RWPE1 (cell line): ENCODE measurements around the gene HMGCS2.
A peak's percentile ranks its signal among the peaks of the same experiment; 100 is the strongest.

ENCODE experiments used
- CTCF ChIA-PET: fragments of 350-600 bp; sonication (Branson Sonifier 250); formaldehyde crosslinking; extraction: SDS; loops from one replicate; lab custom pipeline; 2021; lab: Yijun Ruan, JAX
- POLR2A ChIA-PET: fragments of 400-600 bp; formaldehyde crosslinking; extraction: SDS; loops from one replicate; lab custom pipeline; 2020; ENCODE audit warnings: antibody characterized with exemption; ENCODE audit not compliant: low non-redundant PET; lab: Yijun Ruan, JAX
- DNase-seq: peaks from one replicate; pipeline ENCODE4 v3.0.0; 2012; ENCODE audit warnings: low spot score
- H3K27ac ChIP-seq: fragments of 450-650 bp; 2 replicates; pipeline ENCODE4 v1.5.1; 2017
- TF ChIP-seq, protein P1 (sequence below): fragments of 450-650 bp; conservative IDR thresholded peaks from 2 replicates; pipeline ENCODE4 v1.5.1; 2017; ENCODE audit warnings: low read depth, mild to moderate bottlenecking

The HMGCS2 gene

DNA sequence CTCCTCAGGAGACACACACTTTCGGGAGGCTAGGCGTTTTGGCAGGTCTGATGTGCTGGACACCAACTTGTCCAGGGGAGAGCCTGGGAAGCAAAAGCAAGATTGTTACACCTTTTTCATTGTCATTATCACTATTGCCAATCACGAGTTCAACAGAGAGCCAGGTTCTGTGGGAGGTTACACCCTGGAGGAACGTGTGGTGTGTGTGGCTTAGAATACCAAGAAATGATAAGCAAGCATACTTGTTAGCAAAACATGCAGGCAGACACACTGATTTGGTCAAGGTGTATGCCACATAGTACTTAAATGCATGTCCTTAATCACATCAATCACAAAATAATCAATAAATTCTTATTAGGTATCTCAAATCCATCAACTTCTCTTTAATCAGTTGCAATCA lies 16.1 kb downstream of the HMGCS2 start:
- POLR2A ChIA-PET = no interaction called here
- TF ChIP-seq, protein P1, sequence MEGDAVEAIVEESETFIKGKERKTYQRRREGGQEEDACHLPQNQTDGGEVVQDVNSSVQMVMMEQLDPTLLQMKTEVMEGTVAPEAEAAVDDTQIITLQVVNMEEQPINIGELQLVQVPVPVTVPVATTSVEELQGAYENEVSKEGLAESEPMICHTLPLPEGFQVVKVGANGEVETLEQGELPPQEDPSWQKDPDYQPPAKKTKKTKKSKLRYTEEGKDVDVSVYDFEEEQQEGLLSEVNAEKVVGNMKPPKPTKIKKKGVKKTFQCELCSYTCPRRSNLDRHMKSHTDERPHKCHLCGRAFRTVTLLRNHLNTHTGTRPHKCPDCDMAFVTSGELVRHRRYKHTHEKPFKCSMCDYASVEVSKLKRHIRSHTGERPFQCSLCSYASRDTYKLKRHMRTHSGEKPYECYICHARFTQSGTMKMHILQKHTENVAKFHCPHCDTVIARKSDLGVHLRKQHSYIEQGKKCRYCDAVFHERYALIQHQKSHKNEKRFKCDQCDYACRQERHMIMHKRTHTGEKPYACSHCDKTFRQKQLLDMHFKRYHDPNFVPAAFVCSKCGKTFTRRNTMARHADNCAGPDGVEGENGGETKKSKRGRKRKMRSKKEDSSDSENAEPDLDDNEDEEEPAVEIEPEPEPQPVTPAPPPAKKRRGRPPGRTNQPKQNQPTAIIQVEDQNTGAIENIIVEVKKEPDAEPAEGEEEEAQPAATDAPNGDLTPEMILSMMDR = no peak
- CTCF ChIA-PET = no interaction called here
- no peak overlapping the region for H3K27ac ChIP-seq
- no peak for DNase-seq

DNA sequence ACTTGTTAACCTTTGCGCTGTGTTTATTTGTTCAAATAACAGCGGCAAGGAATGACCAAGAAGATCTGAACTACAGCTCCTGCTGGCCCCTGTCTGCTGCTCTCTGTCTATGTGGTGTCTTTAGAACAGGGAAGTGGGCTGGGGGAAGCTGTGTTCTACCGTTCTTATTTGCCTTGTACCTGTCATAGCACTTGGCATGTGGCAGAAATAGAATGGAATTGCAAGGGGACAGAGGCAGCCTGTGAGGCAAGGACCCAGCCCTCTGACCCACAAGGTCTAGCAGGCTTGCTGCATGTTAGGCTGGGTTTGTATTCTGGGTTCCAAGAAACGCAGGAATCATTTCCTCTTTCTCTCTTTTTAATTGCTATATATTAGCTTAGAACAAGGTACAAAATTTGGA lies 20.7 kb downstream of the HMGCS2 start:
- CTCF ChIA-PET = interaction anchor here (0.7 kb wide), 1 partner anchor 38 kb away, joined by 3 read pairs; no protein-coding TSS in a partner anchor
- TF ChIP-seq, protein P1 = no peak
- POLR2A ChIA-PET = no interaction called here
- no peak overlapping the region for H3K27ac ChIP-seq
- no peak for DNase-seq

DNA sequence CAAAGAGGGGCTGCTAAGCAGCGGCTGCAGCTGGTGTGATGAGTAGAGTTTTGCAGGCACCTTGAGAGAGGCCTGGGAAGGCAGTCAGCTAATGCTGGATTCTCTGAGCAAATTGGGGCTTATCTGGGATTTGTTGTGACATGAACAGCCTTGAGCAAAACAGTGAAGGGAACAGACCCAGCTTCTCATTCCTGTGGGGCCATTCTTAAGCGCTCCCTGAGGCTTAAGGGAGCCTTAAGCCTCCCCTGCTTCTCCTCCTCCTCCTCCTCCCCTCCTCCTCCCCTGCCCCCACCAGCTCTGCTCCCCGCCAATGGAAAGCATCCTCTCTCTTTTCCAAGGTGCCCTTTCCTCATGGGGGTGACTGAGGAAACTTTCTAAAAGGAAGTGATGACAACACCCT lies 21.3 kb downstream of the HMGCS2 start:
- ChIA-PET POLR2A (no interaction called here), CTCF (no interaction called here)
- DNase-seq = peak; percentile 43
- TF ChIP-seq, protein P1 = no peak
- peak overlapping the region; percentile 68 for H3K27ac ChIP-seq

DNA sequence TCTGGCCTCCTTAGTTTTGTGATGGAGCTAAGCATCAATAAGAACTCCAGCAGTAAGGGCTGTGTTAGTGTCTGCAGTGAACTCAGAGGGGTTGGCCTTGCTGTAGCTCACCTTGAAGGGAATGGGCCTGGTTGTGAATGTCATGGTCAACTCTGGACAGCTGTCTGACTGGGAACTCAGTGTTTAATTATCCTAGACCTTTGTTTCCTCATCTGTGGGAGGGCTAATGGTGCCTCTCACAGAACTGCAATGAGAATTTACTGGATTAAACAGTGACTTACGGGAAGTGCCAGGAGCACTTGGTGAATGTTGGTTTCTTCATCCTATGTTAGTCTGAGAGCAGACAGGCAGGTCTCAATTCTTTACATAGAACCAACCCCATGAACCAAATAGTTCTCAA lies 23.7 kb downstream of the HMGCS2 start:
- CTCF ChIA-PET = interaction anchor here (0.5 to 1.9 kb wide), 8 partner anchors 12 to 204 kb away, joined by 3 to 17 read pairs (median 3); no protein-coding TSS in a partner anchor
- POLR2A ChIA-PET = no interaction called here
- no peak overlapping the region for H3K27ac ChIP-seq
- TF ChIP-seq, protein P1 = no peak
- DNase-seq = no peak

DNA sequence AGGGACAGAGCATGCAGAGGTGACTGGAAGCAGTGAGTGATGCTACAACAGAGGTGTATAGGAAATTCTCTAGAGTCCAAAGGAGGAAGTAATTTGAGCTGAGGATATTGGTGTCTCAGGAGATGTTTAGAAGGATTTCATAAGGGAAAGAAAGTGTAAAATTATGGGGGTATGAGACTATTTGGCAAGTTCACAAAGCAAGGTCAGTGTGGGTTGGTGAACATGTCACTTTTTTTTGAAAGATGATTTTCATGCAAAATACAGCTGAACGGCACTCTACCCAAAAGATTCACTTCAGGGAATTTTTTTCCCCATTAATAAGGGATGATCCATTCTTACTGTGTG lies 24.1 kb downstream of the HMGCS2 start:
- no peak overlapping the region for H3K27ac ChIP-seq
- no peak for DNase-seq
- ChIA-PET CTCF (interaction anchor here (0.7 to 1.9 kb wide), 8 partner anchors 15 to 204 kb away, joined by 3 to 17 read pairs (median 3); no protein-coding TSS in a partner anchor), POLR2A (no interaction called here)
- TF ChIP-seq, protein P1 = no peak

DNA sequence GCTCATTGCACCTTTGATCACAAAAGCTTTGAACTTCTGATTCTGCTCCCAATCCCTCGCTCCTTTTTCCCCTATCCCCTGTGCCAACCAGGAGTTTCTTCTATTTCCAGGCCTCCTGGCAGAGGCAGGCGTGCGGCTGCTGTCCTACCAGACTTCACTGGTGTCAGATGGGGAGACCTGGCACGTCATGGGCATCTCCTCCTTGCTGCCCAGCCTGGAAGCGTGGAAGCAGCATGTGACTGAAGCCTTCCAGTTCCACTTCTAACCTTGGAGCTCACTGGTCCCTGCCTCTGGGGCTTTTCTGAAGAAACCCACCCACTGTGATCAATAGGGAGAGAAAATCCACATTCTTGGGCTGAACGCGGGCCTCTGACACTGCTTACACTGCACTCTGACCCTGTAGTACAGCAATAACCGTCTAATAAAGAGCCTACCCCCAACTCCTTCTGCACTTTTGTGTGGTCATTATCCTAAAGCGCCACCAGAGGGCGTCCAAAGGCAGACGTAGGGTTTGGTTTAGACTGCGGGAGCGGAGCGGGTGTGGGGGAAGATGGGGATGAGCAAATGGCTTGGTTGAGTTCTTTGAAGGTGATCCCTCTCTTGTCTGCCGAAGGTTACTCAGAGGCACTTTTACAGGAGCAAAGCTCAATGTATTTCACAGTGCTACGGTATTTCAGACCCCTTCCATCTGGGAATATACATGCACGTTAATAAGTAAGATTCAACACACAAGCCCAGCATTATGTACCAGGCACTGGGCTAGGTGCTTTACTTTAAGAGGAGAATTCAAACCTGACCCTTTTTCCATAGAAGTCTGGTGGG lies 24.7 kb downstream of the HMGCS2 start:
- POLR2A ChIA-PET = no interaction called here
- H3K27ac ChIP-seq = peak overlapping the region; percentile 53
- TF ChIP-seq, protein P1 = peak; percentile 83
- CTCF ChIA-PET = interaction anchor here (0.6 to 1.9 kb wide), 13 partner anchors 13 to 609 kb away, joined by 3 to 17 read pairs (median 3); no protein-coding TSS in a partner anchor
- DNase-seq = peak; percentile 74
